SK-N-SH treated with all-trans-retinoic acid at 6 μM for 48 hours (cell line): ENCODE data around the gene SGPP2.

Source experiments
- BACH2 ChIP-seq: fragments of 250-450 bp; sonication (Bioruptor Pico); IDR thresholded peaks from 2 replicates; pipeline ENCODE4 v1.9.0; 2021; ENCODE audit warnings: mild to moderate bottlenecking, borderline replicate concordance
- ISL1 ChIP-seq: fragments of 250-450 bp; sonication (Bioruptor Pico); IDR thresholded peaks from 2 replicates; pipeline ENCODE4 v2.1.2; 2022; ENCODE audit warnings: mild to moderate bottlenecking, moderate library complexity

GRCh38 chr2:222538535-222538934 lies 114.2 kb downstream of the SGPP2 start:
- TF ChIP-seq ISL1 (CRISPR knock-in tag) (no peak), BACH2 (no peak)
